ENCODE results near the gene KRT80. TPM values are rescaled to one million over a fixed set of nuclear protein-coding genes. Genes with fewer than 3 reads are reported as not detected.

KRT80 gene
- total and polyA plus RNA-seq, 10 donors = 0.03 to 0.37 (median 0.17) TPM; not detected in 7

DNA sequence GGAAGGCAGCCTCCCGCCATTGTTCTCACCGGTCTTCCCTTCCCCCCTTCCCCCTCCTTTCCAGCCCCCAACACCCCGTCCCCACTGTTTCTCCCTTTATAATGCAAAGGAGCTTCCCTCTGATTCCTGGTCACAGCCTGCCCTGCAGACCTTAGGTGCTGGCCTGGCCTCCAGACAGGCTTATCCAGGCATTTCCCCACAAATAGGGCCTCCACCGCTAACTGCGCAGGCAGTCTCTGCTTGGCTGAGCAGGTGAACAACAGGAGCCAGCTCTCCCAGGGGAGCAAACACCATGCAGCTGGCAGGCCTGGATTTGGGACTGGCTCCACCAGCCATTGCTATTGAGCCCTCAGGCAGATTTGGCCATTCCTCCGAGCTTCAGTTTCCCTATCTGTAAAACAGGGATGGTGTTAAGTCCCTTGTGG, 66.3 kb downstream of the KRT80 start:
- DNase-seq = peak; percentile 59
- Histone ChIP-seq H3K4me3 (no peak overlapping the region), H3K4me1 (peaks cover 4 to 39% (median 23%) of the 10 kb centered on the region in 6 donors), H3K9me3 (no peaks in the 10 kb centered on the region), H3K36me3 (no peaks in the 10 kb centered on the region), H3K27me3 (replicated peaks in 1 of 7) (peaks cover 0 to 41% (median 0%) of the 10 kb centered on the region in 7 donors), H3K27ac (peak overlapping the region in 5 of 8 donors; percentile 64 to 87 (median 79))
- intact Hi-C loops (cut with DNase I; ENCODE audit: low total_unique reads) = no loop called here
- TF ChIP-seq POLR2AphosphoS5 (IDR thresholded peaks at IDR 0.05) = no peak
- no peak for TF ChIP-seq POLR2A (IDR thresholded peaks at IDR 0.05)
- TF ChIP-seq, protein P1, sequence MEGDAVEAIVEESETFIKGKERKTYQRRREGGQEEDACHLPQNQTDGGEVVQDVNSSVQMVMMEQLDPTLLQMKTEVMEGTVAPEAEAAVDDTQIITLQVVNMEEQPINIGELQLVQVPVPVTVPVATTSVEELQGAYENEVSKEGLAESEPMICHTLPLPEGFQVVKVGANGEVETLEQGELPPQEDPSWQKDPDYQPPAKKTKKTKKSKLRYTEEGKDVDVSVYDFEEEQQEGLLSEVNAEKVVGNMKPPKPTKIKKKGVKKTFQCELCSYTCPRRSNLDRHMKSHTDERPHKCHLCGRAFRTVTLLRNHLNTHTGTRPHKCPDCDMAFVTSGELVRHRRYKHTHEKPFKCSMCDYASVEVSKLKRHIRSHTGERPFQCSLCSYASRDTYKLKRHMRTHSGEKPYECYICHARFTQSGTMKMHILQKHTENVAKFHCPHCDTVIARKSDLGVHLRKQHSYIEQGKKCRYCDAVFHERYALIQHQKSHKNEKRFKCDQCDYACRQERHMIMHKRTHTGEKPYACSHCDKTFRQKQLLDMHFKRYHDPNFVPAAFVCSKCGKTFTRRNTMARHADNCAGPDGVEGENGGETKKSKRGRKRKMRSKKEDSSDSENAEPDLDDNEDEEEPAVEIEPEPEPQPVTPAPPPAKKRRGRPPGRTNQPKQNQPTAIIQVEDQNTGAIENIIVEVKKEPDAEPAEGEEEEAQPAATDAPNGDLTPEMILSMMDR (IDR thresholded peaks at IDR 0.05 in 8 of 11, conservative IDR thresholded peaks at IDR 0.05 in 3 of 11) = no peak
- 85 to 91% (median 87%) methylated on average over 6 of the region's 6 CpGs for WGBS, 5 donors

DNA sequence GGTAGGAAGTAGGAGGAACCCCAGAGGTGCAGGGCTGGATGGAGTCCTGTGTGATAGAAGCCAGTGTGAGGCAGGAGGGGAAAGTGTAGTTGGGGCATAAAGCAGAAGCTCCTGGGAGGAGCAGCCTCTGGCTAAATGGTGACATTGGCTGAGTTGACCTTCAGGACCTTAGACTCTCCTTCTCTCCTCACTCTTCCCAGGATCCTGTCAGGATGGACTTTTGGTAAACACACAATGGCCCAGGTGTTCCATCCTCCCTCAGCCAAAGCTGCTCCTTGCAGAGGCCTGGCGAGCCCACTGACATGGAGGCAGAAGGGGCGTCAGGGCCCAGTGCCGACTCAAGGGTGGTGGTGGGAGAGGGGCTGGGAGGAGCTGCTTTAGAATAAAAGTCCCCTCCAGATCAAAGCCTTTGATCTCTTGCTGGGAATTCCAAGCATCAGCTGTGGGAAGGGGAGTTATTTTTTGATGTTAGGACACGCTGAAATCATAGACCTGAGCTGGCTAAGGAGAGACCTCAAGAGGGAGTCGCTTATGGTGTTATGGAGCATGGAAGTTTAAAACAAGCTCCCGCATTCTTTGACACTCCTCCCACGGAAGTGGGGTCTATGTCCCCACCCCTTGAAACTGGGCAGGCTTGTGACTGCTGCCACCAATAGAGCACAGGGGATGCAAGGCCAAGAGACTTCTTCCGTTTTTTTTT, 68.2 kb downstream of the KRT80 start:
- TF ChIP-seq POLR2AphosphoS5 (IDR thresholded peaks at IDR 0.05) = no peak
- TF ChIP-seq, protein P1 (IDR thresholded peaks at IDR 0.05 in 8 of 11, conservative IDR thresholded peaks at IDR 0.05 in 3 of 11) = no peak
- H3K27ac ChIP-seq = no peak overlapping the region
- no peaks in the 10 kb centered on the region for H3K9me3 ChIP-seq
- peaks cover 11 to 58% (median 40%) of the 10 kb centered on the region in 6 donors for H3K4me1 ChIP-seq
- WGBS, 5 donors = 62 to 73% (median 67%) methylated on average over 8 of the region's 8 CpGs
- intact Hi-C loops (cut with DNase I; ENCODE audit: low total_unique reads) = no loop called here
- no peaks in the 10 kb centered on the region for H3K36me3 ChIP-seq
- DNase-seq = peak; percentile 54
- H3K27me3 ChIP-seq (replicated peaks in 1 of 7) = peaks cover 0 to 51% (median 0%) of the 10 kb centered on the region in 7 donors
- H3K4me3 ChIP-seq = no peak overlapping the region

DNA sequence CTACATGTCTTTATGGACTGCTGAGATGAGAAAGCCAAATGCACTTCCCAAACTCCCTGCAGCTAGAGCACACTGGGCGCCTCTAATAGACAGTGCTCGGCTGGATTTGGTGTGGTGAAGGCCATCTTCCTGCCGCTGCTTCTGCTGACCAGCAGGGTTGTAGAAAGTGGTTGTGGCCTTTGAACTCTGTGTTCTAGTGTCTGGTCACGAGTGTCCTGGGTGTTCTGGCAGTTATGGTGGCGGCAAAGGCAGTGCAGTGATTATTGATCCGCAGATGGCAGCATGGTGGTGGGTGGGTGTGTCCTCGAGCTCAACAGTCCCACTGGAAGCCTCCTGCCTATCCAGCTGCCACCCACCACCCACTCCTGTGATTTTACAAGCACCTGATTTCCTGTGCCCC, 68.9 kb downstream of the KRT80 start:
- Histone ChIP-seq H3K27ac (no peak overlapping the region), H3K4me3 (no peak overlapping the region), H3K27me3 (replicated peaks in 1 of 7) (peaks cover 0 to 51% (median 0%) of the 10 kb centered on the region in 7 donors), H3K4me1 (peaks cover 11 to 65% (median 43%) of the 10 kb centered on the region in 6 donors), H3K36me3 (no peaks in the 10 kb centered on the region), H3K9me3 (no peaks in the 10 kb centered on the region)
- intact Hi-C loops (cut with DNase I; ENCODE audit: low total_unique reads) = no loop called here
- peak; percentile 47 for DNase-seq
- WGBS, 5 donors = 84 to 90% (median 87%) methylated on average over 5 to 7 of the region's 7 CpGs
- no peak for TF ChIP-seq POLR2A (IDR thresholded peaks at IDR 0.05)
- TF ChIP-seq, protein P1 (IDR thresholded peaks at IDR 0.05 in 8 of 11, conservative IDR thresholded peaks at IDR 0.05 in 3 of 11) = no peak

DNA sequence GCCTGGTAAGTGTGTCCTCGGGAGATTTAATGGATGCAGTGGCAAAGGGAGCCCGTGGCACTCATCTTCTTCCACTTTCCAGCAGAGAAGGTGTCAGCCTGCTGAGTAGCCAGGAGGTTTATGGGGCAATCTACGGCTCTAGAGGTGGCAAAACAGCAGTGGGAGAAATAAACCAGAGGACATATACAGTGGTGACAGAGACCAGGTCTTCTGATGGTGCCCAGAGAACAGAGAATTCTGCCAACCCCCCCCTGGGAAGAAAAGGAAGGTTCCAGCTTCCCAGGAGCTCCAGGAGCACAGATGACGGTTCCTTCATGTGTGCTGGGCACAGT, 69.3 kb downstream of the KRT80 start:
- TF ChIP-seq, protein P1 (IDR thresholded peaks at IDR 0.05 in 8 of 11, conservative IDR thresholded peaks at IDR 0.05 in 3 of 11) = no peak
- TF ChIP-seq POLR2A (IDR thresholded peaks at IDR 0.05) = no peak
- TF ChIP-seq POLR2AphosphoS5 (IDR thresholded peaks at IDR 0.05) = no peak
- WGBS, 5 donors = 62 to 82% (median 66%) methylated on average over 4 of the region's 4 CpGs
- Histone ChIP-seq H3K9me3 (no peaks in the 10 kb centered on the region), H3K27ac (no peak overlapping the region), H3K4me3 (no peak overlapping the region), H3K4me1 (peaks cover 11 to 66% (median 45%) of the 10 kb centered on the region in 6 donors), H3K27me3 (replicated peaks in 1 of 7) (peaks cover 0 to 51% (median 0%) of the 10 kb centered on the region in 7 donors), H3K36me3 (no peaks in the 10 kb centered on the region)
- peak; percentile 17 for DNase-seq
- intact Hi-C loops (cut with DNase I; ENCODE audit: low total_unique reads) = no loop called here

All from spleen (tissue), 11 donors.